ENCODE data around the gene ZNF326.

Gene ZNF326

GRCh38 chr1:90083995-90084394, 89.1 kb downstream of the ZNF326 start:
- DNase-seq: no peak

All from stimulated activated naive CD4-positive, alpha-beta T cell (primary cell).